Activated CD4-positive, alpha-beta T cell treated with anti-CD3 and anti-CD28 coated beads, Interleukin-10, Interleukin-2, amounts not matched to agents 100 ng/mL and 50 ng/mL, durations not matched to agents 16 hours and 8 hours (primary cell): ENCODE measurements around the gene NDUFV2.

Experiments used
- DNase-seq: peaks from one replicate; pipeline ENCODE4 v3.0.0-alpha.2; 2020

Gene NDUFV2

DNA sequence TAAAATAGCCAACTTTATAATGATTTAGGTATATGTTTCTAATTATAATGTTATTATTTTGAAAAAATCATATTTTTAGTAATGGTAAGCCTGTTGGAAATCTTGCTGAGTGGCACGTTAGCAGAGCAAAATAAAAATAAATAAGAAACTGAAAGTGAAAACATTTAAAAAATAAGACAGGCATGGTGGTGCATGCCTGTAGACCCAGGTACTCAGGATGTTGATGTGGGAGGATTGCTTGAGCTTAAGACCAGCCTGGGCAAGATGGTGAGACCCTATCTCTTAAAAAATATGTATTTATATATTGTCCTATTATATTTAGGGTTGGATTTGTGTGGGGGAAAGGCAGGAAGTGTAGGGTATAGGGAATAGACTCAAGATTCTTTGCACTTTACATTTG, 18.3 kb downstream of the NDUFV2 start:
- no peak for DNase-seq

DNA sequence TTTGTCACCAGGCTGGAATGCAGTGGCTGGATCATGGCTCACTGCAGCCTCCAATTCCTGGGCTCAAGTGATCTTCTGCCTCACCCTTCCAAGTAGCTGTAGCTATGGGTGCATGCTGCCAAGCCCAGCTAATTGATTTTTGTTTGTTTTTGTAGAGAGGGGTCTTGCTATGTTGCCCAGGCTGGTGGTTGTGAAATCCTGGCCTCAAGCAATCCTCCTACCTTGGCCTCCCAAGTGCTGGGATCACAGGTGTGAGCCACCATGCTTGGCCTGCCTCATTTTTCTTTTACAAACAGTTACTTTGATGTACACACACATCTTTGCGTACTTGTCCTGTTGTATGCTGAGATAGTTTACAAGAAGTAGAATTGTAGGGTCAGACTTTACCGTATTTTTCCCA, 21.0 kb downstream of the NDUFV2 start:
- DNase-seq: no peak

GRCh38 chr18:9124824-9125223, 22.3 kb downstream of the NDUFV2 start:
- DNase-seq: no peak

DNA sequence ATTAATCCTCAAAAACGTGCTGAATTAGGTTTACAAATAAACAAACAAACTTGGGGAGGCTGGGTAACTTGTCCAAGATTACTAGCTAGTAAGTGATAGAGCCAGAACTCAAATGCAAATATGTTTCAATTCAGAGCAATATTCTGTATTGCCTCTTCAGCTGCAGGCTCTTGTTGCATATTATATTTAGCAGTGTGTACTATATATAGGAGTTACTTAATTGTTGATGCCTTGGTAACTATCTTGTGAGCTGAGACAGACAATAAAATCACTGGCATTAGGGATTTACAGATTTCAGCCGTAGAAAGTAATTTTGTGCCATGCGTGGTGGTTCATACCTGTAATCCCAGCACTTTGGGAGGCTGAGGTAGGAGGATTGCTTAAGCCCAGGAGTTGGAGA, 23.8 kb downstream of the NDUFV2 start:
- no peak for DNase-seq

DNA sequence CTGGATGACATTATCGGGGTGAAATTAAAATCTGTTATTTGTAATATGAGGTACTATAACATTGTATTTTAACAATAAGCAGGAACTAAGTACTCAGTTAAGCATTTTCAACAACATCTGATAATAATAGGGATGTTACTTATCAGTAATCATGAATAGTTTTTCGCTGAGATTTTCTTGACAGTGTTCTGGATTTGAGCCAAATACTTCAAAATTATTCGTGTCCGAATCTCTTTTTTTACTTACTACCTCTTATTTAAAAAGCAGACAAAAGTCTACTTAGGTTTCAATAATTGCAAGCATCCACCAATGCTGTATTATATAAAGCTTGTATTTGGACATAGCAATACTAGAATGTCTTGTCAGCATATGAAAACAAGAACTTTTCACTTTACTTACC, 27.7 kb downstream of the NDUFV2 start:
- no peak for DNase-seq

- DNase-seq: no peak
These were observed 28.3 kb downstream of the NDUFV2 start for GRCh38 chr18:9130806-9131205.

DNA sequence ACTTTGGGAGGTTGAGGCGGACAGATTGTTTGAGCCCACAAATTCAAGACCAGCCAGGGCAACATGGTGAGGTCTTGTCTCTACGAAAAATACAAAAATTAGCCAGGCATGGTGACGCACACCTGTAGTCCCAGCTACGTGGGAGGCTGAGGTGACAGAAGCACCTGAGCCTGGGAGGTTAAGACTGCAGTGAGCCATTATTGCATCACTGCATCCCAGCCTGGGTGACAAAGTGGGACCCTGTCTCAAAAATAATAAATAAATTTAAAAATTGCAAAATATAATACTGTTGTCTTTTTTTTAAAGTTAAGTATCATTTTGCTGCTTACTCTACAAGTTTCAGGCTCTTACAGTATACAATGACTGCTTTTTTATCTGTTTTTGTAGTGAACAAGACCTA, 30.1 kb downstream of the NDUFV2 start:
- no peak for DNase-seq

- no peak for DNase-seq
These were observed 30.7 kb downstream of the NDUFV2 start for GRCh38 chr18:9133225-9133624.

DNA sequence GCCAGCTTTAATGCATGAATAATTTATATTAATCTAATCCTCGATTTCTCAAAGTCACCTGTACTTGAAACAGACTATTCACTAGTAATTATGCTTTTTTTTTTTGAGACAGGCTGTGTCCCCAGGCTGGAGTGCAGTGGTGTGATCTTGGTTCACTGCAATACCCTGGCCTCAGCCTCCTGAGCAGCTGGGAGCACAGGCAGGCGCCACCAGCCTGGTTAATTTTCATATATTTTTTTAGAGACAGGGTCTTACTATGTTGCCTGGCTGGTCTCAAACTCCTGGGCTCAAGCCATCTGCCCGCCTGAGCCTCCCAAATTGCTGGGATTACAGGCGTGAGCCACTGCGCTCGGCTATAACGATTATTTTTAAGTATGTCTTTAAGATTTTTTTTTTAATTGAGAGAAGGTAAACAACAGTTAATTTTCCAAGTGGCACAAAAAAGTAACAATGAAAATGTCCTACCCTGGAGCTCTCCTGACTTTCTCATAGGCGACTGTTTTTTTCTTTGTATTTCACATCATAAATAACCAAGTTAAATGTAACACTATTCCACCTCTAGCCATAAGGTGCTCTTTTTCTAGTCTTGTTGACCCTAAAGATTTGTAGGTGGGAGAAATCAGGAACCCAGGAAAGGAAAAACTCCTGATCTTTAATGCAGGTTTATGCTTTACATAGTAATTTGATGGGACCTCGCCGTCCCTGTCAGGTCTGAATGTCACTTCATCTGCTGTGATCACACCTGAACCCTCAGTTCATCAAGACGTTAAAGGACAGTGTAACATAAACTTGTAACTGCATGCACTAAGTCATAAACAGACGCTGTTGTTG, 32.8 kb downstream of the NDUFV2 start:
- no peak for DNase-seq

DNA sequence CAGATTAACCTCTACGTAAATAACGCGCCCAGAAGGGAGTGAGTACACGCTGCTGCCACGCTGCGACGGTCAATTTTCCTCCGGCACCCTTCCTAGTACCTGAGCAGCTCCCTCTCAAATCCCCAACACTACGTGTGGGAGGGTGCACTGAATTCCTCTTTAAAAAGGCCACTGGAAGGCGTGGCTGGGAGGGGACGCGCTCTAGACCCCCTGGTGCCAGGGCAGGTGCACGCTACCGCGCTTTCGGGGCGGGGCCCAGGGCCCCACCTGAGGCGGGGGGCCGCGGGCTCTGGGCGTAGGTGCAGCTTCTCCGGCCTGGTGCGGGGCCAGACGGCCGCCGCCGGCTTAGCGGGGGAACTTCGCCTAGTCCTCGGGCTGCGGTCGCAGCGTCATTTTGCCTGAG, 33.4 kb downstream of the NDUFV2 start:
- DNase-seq: no peak

DNA sequence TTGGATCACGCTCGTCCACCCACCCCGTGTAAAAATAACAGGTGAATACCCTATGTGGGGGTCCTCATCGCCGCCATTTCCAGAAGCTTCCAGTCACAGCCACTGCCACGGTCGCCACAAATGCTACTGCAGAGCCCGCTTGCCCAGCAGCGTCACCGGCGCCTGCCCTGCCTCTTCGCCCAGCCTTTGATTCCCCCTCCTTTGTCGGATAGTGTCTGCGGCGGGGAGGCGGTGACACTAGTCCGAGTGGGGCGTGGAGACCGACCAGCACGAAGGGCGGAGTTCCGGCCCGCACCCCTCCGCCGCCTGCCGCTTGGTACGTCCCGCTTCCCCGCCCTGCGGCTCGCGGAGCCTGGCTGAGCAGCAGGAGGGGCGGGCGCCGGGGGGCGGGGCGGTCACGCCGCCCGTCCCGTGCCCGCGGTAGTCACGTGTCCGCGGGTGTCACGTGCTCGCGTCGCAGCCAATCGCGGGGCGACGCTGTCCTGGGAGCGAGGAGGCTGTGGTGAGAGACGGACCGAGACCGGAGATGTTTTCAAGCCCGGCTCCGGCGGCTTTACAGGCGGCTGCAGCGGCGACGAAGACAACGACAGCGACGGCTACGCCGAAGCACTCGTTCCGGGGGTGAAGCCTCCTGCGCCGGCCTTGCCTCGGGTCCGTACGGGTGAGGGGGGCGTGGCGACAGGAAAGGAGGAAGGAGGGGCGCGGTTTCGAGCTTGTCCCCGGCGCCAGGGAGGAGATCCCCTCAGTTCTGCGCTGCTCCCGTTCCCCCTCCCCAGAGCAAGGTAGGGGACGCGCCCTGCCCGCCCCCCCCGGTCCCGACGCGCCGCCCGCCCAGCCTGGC, 34.0 kb downstream of the NDUFV2 start, which contains the start of gene ANKRD12:
Gene ANKRD12 (plus strand): TSS at position 467 of the 841 bp plus-strand sequence. CDS start 45,652 bp downstream, outside the sequence.
- DNase-seq: peak; percentile 98

- DNase-seq: peak; percentile 80
These were observed 34.9 kb downstream of the NDUFV2 start for GRCh38 chr18:9137168-9138066.

DNA sequence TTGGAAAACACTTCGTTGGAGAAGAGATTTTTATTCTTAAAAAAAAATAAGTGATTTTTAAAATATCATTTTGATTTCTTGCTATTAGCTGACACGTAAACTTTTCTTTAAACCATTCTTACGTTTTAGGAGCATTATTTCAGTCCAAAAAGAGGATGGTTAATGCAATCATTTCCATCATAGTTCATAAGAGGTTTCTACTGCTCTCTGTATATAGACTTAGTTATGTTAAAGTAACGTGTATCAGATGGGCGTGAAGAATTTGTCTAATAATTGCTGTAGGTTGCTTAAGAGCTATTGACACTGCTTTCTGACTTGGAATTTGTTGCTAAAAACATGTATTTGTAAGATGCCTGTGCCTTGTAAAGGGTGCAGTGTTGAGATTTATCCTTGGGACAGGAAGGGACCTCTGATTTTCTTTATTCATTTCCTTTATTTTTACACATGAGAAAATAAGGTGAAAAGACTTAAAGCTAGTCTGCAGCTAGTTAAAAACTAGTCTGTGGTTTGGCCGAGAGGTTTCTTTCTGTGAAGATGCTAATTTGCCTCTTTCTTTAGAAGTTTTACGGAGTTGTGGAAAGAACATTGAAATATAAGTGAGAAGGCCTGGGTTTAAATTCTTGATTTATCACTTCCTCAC, 37.0 kb downstream of the NDUFV2 start:
- DNase-seq: no peak

DNA sequence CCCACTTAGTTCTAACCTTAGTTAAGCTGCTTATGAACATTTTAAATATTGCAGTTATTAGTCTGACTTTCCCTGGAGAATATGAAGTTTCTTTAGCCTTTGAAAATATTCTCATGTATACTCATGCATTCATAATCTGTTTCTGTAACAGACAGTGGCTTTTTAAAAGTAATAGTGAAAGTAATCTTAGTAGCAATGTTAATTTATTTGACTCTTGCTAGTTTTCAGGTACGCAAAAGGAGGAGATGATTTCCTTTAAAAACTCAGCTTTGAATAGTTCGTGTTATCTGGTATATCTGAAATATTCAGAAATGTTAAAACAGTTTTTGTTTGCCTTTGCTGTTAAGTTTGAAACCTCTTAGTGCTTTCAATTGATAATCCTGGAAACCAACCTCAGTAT, 37.9 kb downstream of the NDUFV2 start:
- peak; percentile 44 for DNase-seq

DNA sequence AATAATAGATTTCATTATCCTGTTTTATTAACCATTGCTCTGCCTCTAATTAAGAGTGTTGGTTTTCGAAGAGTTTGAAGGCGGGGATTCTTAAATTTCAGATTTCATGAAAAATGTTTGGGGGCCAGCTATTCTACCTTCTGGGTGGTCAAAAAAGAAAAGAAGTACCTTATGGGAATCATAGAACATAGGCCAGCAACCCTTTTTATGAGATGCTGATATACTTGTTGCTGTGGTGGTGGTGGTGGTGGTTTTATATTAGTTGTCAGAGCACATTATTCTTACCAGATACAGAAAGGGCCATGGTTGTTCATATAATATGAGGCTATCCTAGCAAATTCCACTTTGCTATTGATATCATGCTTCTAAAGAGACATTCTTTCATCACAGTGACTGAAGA, 38.5 kb downstream of the NDUFV2 start:
- DNase-seq: no peak

DNA sequence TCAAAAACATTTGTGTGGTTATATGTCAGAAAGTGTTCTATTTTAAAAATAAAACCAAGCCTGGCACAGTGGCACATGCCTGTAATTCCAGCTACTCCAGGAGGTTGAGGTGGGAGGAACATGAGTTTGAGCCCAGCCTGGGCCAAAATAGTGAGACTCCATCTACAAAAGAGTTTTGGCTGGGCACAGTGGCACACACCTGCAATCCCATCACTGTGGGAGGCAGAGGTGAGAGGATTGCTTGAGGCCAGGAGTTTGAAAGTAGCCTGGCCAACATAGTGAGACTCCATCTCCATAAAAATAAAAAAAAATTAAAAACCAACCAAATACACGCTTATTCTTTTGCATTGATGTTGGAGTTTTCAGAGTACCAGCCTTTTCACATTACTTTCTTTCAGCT, 43.7 kb downstream of the NDUFV2 start:
- no peak for DNase-seq

GRCh38 chr18:9147440-9148202, 45.1 kb downstream of the NDUFV2 start:
- peak; percentile 74 for DNase-seq

DNA sequence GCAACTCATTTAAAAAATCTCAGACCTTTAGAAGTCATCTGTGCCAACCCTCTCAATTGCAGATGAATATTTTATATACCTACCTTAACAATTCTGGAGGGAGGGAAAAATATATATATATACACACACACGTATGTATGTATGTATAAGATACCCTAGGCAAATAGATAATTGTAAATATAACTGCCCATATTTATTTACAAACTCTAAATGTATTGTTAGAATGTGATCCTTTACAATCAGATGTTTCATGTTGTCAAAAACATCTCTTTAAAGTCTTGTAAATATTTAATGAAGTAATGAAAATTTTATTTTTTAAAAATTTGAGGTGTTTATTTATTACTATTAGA, 45.7 kb downstream of the NDUFV2 start:
- DNase-seq: no peak

DNA sequence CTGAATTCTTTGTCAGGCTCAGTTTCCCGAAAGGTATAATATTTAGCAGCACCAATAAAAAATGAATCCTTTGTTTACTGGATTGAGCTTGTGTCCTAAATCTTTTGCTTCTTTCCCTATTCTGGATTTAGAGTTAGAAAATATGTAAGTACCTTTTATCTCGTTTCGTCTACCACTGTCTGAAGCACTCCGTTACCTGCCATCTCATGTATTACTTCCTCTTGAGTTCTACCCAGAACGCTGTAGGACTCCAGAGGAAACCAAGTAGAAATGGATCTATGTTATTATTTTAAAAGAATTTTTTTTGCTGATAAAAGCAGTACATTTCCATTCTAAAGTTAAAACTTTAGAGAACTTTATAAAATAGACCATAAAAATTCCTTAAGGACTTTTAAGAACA, 47.6 kb downstream of the NDUFV2 start:
- no peak for DNase-seq

- no peak for DNase-seq
These were observed 50.8 kb downstream of the NDUFV2 start for GRCh38 chr18:9153256-9153655.

DNA sequence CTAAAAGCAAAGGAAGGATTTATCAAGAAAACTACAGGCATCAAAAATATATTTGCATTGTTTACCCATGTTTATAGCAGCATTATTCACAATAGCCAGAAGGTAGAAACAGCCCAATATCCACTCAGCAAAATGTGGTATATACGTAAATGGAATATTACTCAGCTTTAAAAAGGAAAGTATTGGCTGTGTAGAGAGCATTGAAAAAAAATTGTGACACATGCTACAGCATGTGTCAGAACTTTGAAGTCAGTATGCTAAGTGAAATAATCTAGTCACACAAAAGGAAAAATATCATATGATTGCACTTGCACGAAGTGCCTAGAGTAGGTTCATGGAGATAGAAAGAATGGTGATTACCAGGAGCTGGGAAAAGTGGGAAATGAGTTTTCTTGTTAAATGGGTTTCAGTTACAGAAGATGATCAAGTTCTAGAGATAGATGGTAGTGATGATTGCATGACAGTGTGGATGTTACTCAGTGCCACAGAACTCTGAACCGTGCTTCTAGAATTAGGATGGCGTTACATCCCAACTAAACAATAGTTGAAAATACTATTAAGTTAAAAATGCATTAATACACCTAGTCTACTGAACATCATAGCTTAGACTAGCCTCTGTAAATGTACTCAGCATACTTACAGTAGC, 54.2 kb downstream of the NDUFV2 start:
- DNase-seq: no peak
